Suprapubic skin (tissue), 3 donors: ENCODE measurements around the gene SLC17A5.

ENCODE experiments used
- POLR2A ChIP-seq, 2 donors: fragments of 450-650 bp; IDR thresholded peaks; one replicate each; pipeline ENCODE4 v1.6.1; 2017; ENCODE audit warnings: antibody characterized with exemption in 2 of 2, mild to moderate bottlenecking in 2 of 2, moderate library complexity in 2 of 2
- TF ChIP-seq, protein P1 (sequence below), 2 donors: fragments of 200-600 bp in 1 of 2; fragments of 450-650 bp in 1 of 2; sonication (generic) in 1 of 2; IDR thresholded peaks; one replicate each; pipeline ENCODE4 v1.5.1; 2016 to 2019; ENCODE audit warnings: antibody characterized with exemption in 2 of 2, mild to moderate bottlenecking in 1 of 2, moderate library complexity in 1 of 2

DNA sequence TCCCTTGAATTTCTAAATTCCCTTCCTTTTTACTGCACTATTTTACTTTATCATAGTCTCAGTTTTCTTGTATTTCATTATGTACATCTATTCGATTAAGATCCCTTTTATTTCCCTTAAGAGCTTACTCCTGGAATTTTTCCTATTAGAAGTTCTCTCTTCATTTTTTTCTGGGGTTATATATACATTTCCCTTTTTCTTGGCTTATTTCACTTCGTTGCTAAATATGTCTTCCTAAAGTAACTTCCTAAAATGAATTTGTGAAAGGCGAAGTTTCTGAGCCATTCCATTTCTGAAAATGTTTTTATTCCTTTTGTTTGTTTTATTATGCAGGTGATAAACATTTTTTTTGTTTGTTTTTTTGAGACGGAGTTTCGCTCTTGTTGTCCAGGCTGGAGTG is 36.3 kb upstream of the SLC17A5 start:
- TF ChIP-seq, protein P1, sequence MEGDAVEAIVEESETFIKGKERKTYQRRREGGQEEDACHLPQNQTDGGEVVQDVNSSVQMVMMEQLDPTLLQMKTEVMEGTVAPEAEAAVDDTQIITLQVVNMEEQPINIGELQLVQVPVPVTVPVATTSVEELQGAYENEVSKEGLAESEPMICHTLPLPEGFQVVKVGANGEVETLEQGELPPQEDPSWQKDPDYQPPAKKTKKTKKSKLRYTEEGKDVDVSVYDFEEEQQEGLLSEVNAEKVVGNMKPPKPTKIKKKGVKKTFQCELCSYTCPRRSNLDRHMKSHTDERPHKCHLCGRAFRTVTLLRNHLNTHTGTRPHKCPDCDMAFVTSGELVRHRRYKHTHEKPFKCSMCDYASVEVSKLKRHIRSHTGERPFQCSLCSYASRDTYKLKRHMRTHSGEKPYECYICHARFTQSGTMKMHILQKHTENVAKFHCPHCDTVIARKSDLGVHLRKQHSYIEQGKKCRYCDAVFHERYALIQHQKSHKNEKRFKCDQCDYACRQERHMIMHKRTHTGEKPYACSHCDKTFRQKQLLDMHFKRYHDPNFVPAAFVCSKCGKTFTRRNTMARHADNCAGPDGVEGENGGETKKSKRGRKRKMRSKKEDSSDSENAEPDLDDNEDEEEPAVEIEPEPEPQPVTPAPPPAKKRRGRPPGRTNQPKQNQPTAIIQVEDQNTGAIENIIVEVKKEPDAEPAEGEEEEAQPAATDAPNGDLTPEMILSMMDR (IDR thresholded peaks at IDR 0.05): no peak
- no peak for TF ChIP-seq POLR2A (IDR thresholded peaks at IDR 0.05)
